ENCODE results near the gene OR52K1. TPM values are rescaled to one million over a fixed set of nuclear protein-coding genes. Genes with fewer than 3 reads are reported as not detected.
"Not testable (repeated sequence)": the region's sequence is repeated elsewhere in the genome, so short reads cannot be mapped to it uniquely, and the experiment has no call there.

Gene OR52K1
- polyA plus RNA-seq, 3 donors, result 1.6 TPM; not detected in 2

DNA sequence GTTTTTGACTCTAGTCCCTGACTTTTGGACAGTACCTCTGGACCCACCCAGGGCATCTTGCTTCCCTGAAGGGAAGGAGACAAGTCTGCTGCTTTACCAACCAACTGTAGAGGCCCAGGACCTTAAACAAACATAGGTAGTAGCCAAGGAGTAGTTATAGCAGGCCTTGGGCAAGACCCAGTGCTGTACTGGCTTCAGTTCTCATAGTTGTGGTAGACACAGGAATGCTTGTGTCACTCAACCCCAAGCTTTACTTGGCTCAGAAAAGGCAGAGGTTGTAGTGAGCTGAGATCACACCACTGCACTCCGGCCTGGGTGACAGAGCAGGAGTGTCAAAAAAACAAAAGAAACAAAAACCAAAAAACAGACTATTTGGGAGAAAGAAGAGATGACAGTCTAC lies 41.2 kb downstream of the OR52K1 start:
- intact Hi-C loops (cut with micrococcal nuclease), result no loop called here
- no CpG with 5 or more reads among the region's 1 CpG for WGBS (ENCODE audit: insufficient coverage)
- DNase-seq, result no peak
- no peaks in the 10 kb centered on the region for H4K20me1 ChIP-seq (ENCODE audit: insufficient read depth, low read length)
- H3K4me2 ChIP-seq (replicated peaks; ENCODE audit: extremely low read depth, low read length, poor library complexity, severe bottlenecking), result no peak overlapping the region
- H3K27ac ChIP-seq (ENCODE audit: low read depth in 1 of 2, low read length in 2 of 2), result no peak overlapping the region
- Mint-ChIP-seq H3K36me3 (peaks cover 0 to 8% of the 10 kb centered on the region in 2 donors), H3K27ac (no peak overlapping the region), H3K4me3 (no peak overlapping the region), H3K4me1 (no peaks in the 10 kb centered on the region), H3K9me3 (peaks cover 0 to 5% (median 2%) of the 10 kb centered on the region in 7 donors), H3K27me3 (ENCODE audit: low read depth in 3 of 3) (peaks cover 8 to 14% (median 10%) of the 10 kb centered on the region in 3 donors)
- H3K36me3 ChIP-seq (replicated peaks in 1 of 2; ENCODE audit: control insufficient read depth in 1 of 2, insufficient read depth in 2 of 2, low read length in 2 of 2), result no peaks in the 10 kb centered on the region
- no peak overlapping the region for H3K4me3 ChIP-seq (replicated peaks in 1 of 3; ENCODE audit: low read depth in 2 of 3, low read length in 3 of 3)
- no peaks in the 10 kb centered on the region for H3K79me2 ChIP-seq (ENCODE audit: insufficient read depth, low read length)
- no peaks in the 10 kb centered on the region for H3K9me3 ChIP-seq (replicated peaks in 1 of 2; ENCODE audit: control insufficient read depth in 1 of 2, insufficient read depth in 1 of 2, low read length in 2 of 2)
- H3K4me1 ChIP-seq (ENCODE audit: control insufficient read depth in 1 of 2, insufficient read depth in 2 of 2, low read length in 2 of 2), result no peaks in the 10 kb centered on the region
- H2AFZ ChIP-seq (ENCODE audit: insufficient read depth, low read depth, low read length, poor library complexity, severe bottlenecking), result no peak overlapping the region
- TF ChIP-seq, protein P1, sequence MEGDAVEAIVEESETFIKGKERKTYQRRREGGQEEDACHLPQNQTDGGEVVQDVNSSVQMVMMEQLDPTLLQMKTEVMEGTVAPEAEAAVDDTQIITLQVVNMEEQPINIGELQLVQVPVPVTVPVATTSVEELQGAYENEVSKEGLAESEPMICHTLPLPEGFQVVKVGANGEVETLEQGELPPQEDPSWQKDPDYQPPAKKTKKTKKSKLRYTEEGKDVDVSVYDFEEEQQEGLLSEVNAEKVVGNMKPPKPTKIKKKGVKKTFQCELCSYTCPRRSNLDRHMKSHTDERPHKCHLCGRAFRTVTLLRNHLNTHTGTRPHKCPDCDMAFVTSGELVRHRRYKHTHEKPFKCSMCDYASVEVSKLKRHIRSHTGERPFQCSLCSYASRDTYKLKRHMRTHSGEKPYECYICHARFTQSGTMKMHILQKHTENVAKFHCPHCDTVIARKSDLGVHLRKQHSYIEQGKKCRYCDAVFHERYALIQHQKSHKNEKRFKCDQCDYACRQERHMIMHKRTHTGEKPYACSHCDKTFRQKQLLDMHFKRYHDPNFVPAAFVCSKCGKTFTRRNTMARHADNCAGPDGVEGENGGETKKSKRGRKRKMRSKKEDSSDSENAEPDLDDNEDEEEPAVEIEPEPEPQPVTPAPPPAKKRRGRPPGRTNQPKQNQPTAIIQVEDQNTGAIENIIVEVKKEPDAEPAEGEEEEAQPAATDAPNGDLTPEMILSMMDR (IDR thresholded peaks at IDR 0.05), result no peak
- no peak overlapping the region for H3K9ac ChIP-seq (ENCODE audit: insufficient read depth, low read length, poor library complexity, severe bottlenecking)
- no peaks in the 10 kb centered on the region for H3K27me3 ChIP-seq (ENCODE audit: control insufficient read depth in 2 of 2, insufficient read depth in 2 of 2, low read length in 2 of 2)

GRCh38 chr11:4527926-4528325 lies 45.5 kb downstream of the OR52K1 start:
- Histone ChIP-seq H3K4me2 (replicated peaks; ENCODE audit: extremely low read depth, low read length, poor library complexity, severe bottlenecking) (no peak overlapping the region), H3K27me3 (ENCODE audit: control insufficient read depth in 2 of 2, insufficient read depth in 2 of 2, low read length in 2 of 2) (peaks cover 5 to 11% of the 10 kb centered on the region in 2 donors), H3K9me3 (replicated peaks in 1 of 2; ENCODE audit: control insufficient read depth in 1 of 2, insufficient read depth in 1 of 2, low read length in 2 of 2) (no peaks in the 10 kb centered on the region), H3K9ac (ENCODE audit: insufficient read depth, low read length, poor library complexity, severe bottlenecking) (no peak overlapping the region), H3K4me3 (replicated peaks in 1 of 3; ENCODE audit: low read depth in 2 of 3, low read length in 3 of 3) (no peak overlapping the region), H3K27ac (ENCODE audit: low read depth in 1 of 2, low read length in 2 of 2) (no peak overlapping the region), H3K79me2 (ENCODE audit: insufficient read depth, low read length) (no peaks in the 10 kb centered on the region), H3K36me3 (replicated peaks in 1 of 2; ENCODE audit: control insufficient read depth in 1 of 2, insufficient read depth in 2 of 2, low read length in 2 of 2) (no peaks in the 10 kb centered on the region), H4K20me1 (ENCODE audit: insufficient read depth, low read length) (no peaks in the 10 kb centered on the region), H3K4me1 (ENCODE audit: control insufficient read depth in 1 of 2, insufficient read depth in 2 of 2, low read length in 2 of 2) (no peaks in the 10 kb centered on the region), H2AFZ (ENCODE audit: insufficient read depth, low read depth, low read length, poor library complexity, severe bottlenecking) (no peak overlapping the region)
- H3K27ac Mint-ChIP-seq, result no peak overlapping the region
- TF ChIP-seq, protein P1 (IDR thresholded peaks at IDR 0.05), result no peak
- no peaks in the 10 kb centered on the region for H3K36me3 Mint-ChIP-seq
- H3K9me3 Mint-ChIP-seq, result peaks cover 0 to 3% (median 0%) of the 10 kb centered on the region in 7 donors
- WGBS (ENCODE audit: insufficient coverage), result no CpG with 5 or more reads among the region's 2 CpGs
- no peak for DNase-seq
- no peak overlapping the region for H3K4me3 Mint-ChIP-seq
- H3K27me3 Mint-ChIP-seq (ENCODE audit: low read depth in 3 of 3), result peaks cover 2 to 29% (median 6%) of the 10 kb centered on the region in 3 donors
- no peaks in the 10 kb centered on the region for H3K4me1 Mint-ChIP-seq
- intact Hi-C loops (cut with micrococcal nuclease), result no loop called here

DNA sequence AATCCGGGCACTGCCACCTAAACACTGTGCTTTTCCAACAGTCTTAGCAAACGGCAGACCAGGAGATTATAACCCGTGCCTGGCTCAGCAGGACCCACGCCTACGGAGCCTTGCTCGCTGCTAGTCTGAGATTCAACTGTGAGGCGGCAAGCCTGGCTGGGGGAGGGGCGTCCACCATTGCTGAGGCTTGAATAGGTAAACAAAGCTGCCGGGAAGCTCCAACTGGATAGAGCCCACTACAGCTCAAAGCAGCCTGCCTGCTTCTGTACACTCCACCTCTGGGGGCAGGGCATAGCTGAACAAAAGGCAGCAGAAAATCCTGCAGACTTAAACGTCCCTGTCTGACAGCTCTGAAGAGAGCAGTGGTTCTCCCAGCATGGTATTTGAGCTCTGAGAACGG lies 49.2 kb downstream of the OR52K1 start:
- H3K27ac ChIP-seq (ENCODE audit: low read depth in 1 of 2, low read length in 2 of 2); H3K4me2 ChIP-seq (replicated peaks; ENCODE audit: extremely low read depth, low read length, poor library complexity, severe bottlenecking); H3K27ac Mint-ChIP-seq; H4K20me1 ChIP-seq (ENCODE audit: insufficient read depth, low read length); H3K79me2 ChIP-seq (ENCODE audit: insufficient read depth, low read length); H2AFZ ChIP-seq (ENCODE audit: insufficient read depth, low read depth, low read length, poor library complexity, severe bottlenecking); H3K9me3 Mint-ChIP-seq; DNase-seq; H3K4me3 Mint-ChIP-seq; H3K4me1 Mint-ChIP-seq; H3K9me3 ChIP-seq (replicated peaks in 1 of 2; ENCODE audit: control insufficient read depth in 1 of 2, insufficient read depth in 1 of 2, low read length in 2 of 2); intact Hi-C loops (cut with micrococcal nuclease); H3K4me3 ChIP-seq (replicated peaks in 1 of 3; ENCODE audit: low read depth in 2 of 3, low read length in 3 of 3); H3K36me3 Mint-ChIP-seq; H3K36me3 ChIP-seq (replicated peaks in 1 of 2; ENCODE audit: control insufficient read depth in 1 of 2, insufficient read depth in 2 of 2, low read length in 2 of 2); H3K9ac ChIP-seq (ENCODE audit: insufficient read depth, low read length, poor library complexity, severe bottlenecking); H3K4me1 ChIP-seq (ENCODE audit: control insufficient read depth in 1 of 2, insufficient read depth in 2 of 2, low read length in 2 of 2): not testable (repeated sequence)
- peaks cover 0 to 24% (median 2%) of the 10 kb centered on the region in 3 donors for H3K27me3 Mint-ChIP-seq (ENCODE audit: low read depth in 3 of 3)
- H3K27me3 ChIP-seq (ENCODE audit: control insufficient read depth in 2 of 2, insufficient read depth in 2 of 2, low read length in 2 of 2), result peaks cover 5 to 11% of the 10 kb centered on the region in 2 donors
- 87% methylated on average over 10 of the region's 11 CpGs for WGBS (ENCODE audit: insufficient coverage)

All from CD14-positive monocyte (primary cell).